SU-DHL-6 (cell line): ENCODE results near the gene LIN54.
"Not testable (repeated sequence)": the region's sequence is repeated elsewhere in the genome, so short reads cannot be mapped to it uniquely, and the experiment has no call there.

Source experiments
- H2AFZ ChIP-seq: fragments of 200-600 bp; sonication (generic); 2 replicates; pipeline ENCODE4 v1.6.1; 2014; ENCODE audit warnings: low read depth, mild to moderate bottlenecking, moderate library complexity, mixed read lengths, antibody characterized with exemption, low read length; ENCODE audit not compliant: severe bottlenecking
- H3F3A ChIP-seq: fragments of 200-600 bp; shearing (Covaris generic); 2 replicates; pipeline ENCODE4 v1.6.0; 2016; ENCODE audit warnings: antibody characterized with exemption, mild to moderate bottlenecking; ENCODE audit not compliant: insufficient read depth
- H3K27ac ChIP-seq: fragments of 200-600 bp; sonication (generic); 2 replicates; pipeline ENCODE4 v1.5.1; 2016; ENCODE audit warnings: low read depth, mild to moderate bottlenecking, low read length, moderate library complexity, mixed read lengths
- H3K27me3 ChIP-seq: fragments of 200-600 bp; sonication (generic), shearing (Covaris generic); 2 replicates; pipeline ENCODE4 v1.6.0; 2014; ENCODE audit warnings: mild to moderate bottlenecking, low read length
- H3K36me3 ChIP-seq: fragments of 200-600 bp; sonication (generic); 2 replicates; pipeline ENCODE4 v1.6.1; 2014; ENCODE audit warnings: mild to moderate bottlenecking, low read length, mixed read lengths
- H3K4me2 ChIP-seq: fragments of 300-600, 200-600 bp; shearing (Covaris generic), sonication (generic); 2 replicates; pipeline ENCODE4 v1.6.0; 2014; ENCODE audit warnings: low read length, low read depth, mild to moderate bottlenecking; ENCODE audit not compliant: poor library complexity, severe bottlenecking
- H3K4me3 ChIP-seq: fragments of 200-600 bp; sonication (generic); 2 replicates; pipeline ENCODE4 v1.5.1; 2014; ENCODE audit warnings: antibody characterized with exemption, low read length, mild to moderate bottlenecking, mixed read lengths; ENCODE audit not compliant: insufficient read depth, poor library complexity, severe bottlenecking
- H3K79me2 ChIP-seq: fragments of 200-600 bp; sonication (generic); 2 replicates; pipeline ENCODE4 v1.6.1; 2014; ENCODE audit warnings: mild to moderate bottlenecking, low read length, moderate library complexity; ENCODE audit not compliant: insufficient read depth
- H3K9ac ChIP-seq: fragments of 200-600 bp; sonication (generic); 2 replicates; pipeline ENCODE4 v1.7.0; 2014; ENCODE audit warnings: mild to moderate bottlenecking, low read length
- H3K9me2 ChIP-seq: fragments of 200-600 bp; sonication (generic); replicated peaks from 2 replicates; pipeline ENCODE4 v1.6.1; 2014; ENCODE audit warnings: low read length; ENCODE audit not compliant: insufficient read depth
- H3K9me3 ChIP-seq: fragments of 200-600 bp; sonication (generic); 2 replicates; pipeline ENCODE4 v1.6.1; 2014; ENCODE audit warnings: low read length, mixed read lengths; ENCODE audit not compliant: insufficient read depth
- H4K20me1 ChIP-seq: fragments of 200-600 bp; sonication (generic); 2 replicates; pipeline ENCODE4 v1.6.1; 2014; ENCODE audit warnings: low read depth, mild to moderate bottlenecking, antibody characterized with exemption, low read length, moderate library complexity, mixed read lengths
- EZH2phosphoT487 ChIP-seq: fragments of 200-600 bp; sonication (generic), shearing (Covaris generic); conservative IDR thresholded peaks from 2 replicates; pipeline ENCODE4 v1.6.1; 2018; ENCODE audit warnings: mild to moderate bottlenecking, antibody characterized with exemption, low read length, moderate library complexity, mixed read lengths
- TF ChIP-seq, protein P1 (sequence below): fragments of 200-600 bp; sonication (generic); IDR thresholded peaks from one replicate; pipeline ENCODE4 v1.5.1; 2017; ENCODE audit warnings: antibody characterized with exemption, mild to moderate bottlenecking, low read length, moderate library complexity; ENCODE audit not compliant: insufficient read depth, poor library complexity, severe bottlenecking

Gene LIN54

DNA sequence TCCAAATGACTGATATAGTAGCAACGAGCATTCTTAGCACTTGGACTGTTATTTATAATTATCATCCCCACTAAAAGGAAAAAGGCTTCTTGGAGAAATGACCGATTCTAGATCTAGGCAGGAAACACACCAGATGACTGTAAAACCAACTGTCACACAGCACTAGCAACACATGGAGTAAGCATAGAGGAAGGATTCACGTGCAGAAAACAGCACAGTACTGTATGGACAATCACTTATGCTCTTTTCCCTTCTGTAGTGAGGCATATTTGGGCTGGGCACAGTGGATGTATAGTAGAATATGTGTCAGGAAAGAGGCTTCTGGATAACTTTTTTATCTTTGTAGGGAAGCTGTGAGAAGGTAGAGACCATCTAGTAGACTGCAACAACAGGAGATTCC lies 18.4 kb upstream of the LIN54 start:
- Histone ChIP-seq H4K20me1 (no peaks in the 10 kb centered on the region), H3K4me3 (no peak overlapping the region), H3K27me3 (no peaks in the 10 kb centered on the region), H3K9me2 (no peaks in the 10 kb centered on the region), H3F3A (no peaks in the 10 kb centered on the region), H3K36me3 (no peaks in the 10 kb centered on the region), H3K27ac (no peak overlapping the region), H3K4me2 (no peak overlapping the region), H3K9me3 (no peaks in the 10 kb centered on the region), H3K9ac (no peak overlapping the region), H2AFZ (no peak overlapping the region), H3K79me2 (no peaks in the 10 kb centered on the region)
- TF ChIP-seq EZH2phosphoT487 = no peak
- TF ChIP-seq, protein P1, sequence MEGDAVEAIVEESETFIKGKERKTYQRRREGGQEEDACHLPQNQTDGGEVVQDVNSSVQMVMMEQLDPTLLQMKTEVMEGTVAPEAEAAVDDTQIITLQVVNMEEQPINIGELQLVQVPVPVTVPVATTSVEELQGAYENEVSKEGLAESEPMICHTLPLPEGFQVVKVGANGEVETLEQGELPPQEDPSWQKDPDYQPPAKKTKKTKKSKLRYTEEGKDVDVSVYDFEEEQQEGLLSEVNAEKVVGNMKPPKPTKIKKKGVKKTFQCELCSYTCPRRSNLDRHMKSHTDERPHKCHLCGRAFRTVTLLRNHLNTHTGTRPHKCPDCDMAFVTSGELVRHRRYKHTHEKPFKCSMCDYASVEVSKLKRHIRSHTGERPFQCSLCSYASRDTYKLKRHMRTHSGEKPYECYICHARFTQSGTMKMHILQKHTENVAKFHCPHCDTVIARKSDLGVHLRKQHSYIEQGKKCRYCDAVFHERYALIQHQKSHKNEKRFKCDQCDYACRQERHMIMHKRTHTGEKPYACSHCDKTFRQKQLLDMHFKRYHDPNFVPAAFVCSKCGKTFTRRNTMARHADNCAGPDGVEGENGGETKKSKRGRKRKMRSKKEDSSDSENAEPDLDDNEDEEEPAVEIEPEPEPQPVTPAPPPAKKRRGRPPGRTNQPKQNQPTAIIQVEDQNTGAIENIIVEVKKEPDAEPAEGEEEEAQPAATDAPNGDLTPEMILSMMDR = no peak

DNA sequence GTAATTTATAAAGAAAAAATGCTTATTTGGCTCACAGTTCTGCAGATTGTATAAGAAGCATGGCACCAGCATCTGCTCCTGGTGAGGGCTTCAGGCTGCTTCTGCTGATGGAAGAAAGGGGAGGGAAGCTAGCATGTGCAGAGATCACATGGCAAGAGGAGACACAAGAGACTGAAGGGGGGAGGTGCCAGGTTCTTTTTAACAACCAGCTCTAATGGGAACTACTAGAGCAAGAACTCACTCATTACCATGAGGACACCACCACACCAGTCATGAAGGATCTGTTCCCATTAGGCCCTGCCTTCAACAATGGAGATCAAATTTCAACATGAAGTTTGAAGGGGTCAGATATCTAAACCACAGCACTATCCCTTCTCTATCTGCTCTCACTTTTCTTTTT lies 14.9 kb upstream of the LIN54 start:
- H2AFZ ChIP-seq = peak overlapping the region; percentile 34
- peak overlapping the region; percentile 71 for H3K27ac ChIP-seq

DNA sequence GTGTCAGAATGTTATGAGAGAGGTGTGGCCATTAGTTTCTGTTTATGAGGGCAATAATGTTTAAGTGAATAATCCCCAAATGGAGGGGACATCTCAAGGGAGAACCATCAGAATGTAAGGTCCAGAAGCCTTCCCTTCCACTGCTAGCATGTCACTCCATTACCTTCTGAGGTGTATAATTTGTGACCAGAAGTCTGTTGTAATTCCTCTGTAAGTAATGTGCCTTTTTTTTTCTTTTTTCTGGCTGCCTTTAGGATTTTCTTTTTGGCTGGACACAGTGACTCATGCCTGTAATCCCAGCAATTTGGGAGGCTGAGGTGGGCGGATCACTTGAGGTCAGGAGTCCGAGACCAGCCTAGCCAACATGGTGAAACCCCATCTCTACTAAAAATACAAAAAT lies 13.6 kb upstream of the LIN54 start:
- no peaks in the 10 kb centered on the region for H3F3A ChIP-seq
- H2AFZ ChIP-seq = no peak overlapping the region
- H3K36me3 ChIP-seq = no peaks in the 10 kb centered on the region
- H3K79me2 ChIP-seq = no peaks in the 10 kb centered on the region
- H4K20me1 ChIP-seq = no peaks in the 10 kb centered on the region
- no peaks in the 10 kb centered on the region for H3K9me3 ChIP-seq
- no peak overlapping the region for H3K9ac ChIP-seq
- no peak for TF ChIP-seq EZH2phosphoT487
- TF ChIP-seq, protein P1 = no peak
- H3K4me3 ChIP-seq = no peak overlapping the region
- H3K9me2 ChIP-seq = no peaks in the 10 kb centered on the region
- H3K27ac ChIP-seq = no peak overlapping the region
- no peak overlapping the region for H3K4me2 ChIP-seq
- H3K27me3 ChIP-seq = no peaks in the 10 kb centered on the region

More for the DNA sequence above, 14.9 kb upstream of the LIN54 start:
- no peak overlapping the region for H3K9ac ChIP-seq
- H3K4me3 ChIP-seq = no peak overlapping the region
- TF ChIP-seq, protein P1 = no peak
- TF ChIP-seq EZH2phosphoT487 = no peak
- no peaks in the 10 kb centered on the region for H3F3A ChIP-seq
- H3K36me3 ChIP-seq = no peaks in the 10 kb centered on the region
- H3K9me3 ChIP-seq = no peaks in the 10 kb centered on the region
- no peaks in the 10 kb centered on the region for H3K9me2 ChIP-seq
- no peaks in the 10 kb centered on the region for H3K27me3 ChIP-seq
- no peaks in the 10 kb centered on the region for H4K20me1 ChIP-seq
- peak overlapping the region; percentile 47 for H3K4me2 ChIP-seq
- no peaks in the 10 kb centered on the region for H3K79me2 ChIP-seq

DNA sequence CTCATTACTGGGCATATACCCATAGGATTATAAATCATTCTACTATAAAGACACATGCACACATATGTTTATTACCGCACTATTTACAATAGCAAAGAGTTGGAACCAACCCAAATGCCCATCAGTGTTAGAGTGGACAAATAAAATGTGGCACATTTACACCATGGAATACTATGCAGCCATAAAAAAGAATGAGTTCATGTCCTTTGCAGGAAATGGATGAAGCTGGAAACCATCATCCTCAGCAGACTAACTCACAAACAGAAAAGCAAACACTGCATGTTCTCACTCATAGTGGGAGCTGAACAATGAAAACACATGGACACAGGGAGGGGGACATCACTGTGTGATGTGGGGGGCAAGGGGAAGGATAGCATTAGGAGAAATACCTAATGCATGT lies 13.0 kb upstream of the LIN54 start:
- not testable (repeated sequence) for H3F3A ChIP-seq, H3K36me3 ChIP-seq, H3K4me3 ChIP-seq, H3K9me2 ChIP-seq, H3K27ac ChIP-seq, H3K27me3 ChIP-seq, H4K20me1 ChIP-seq, H3K9ac ChIP-seq, H3K9me3 ChIP-seq, H3K79me2 ChIP-seq, H2AFZ ChIP-seq, H3K4me2 ChIP-seq
